Activated CD8-positive, alpha-beta memory T cell treated with anti-CD3 and anti-CD28 coated beads, Interleukin-2, amount 50 U/mL, for 48 hours (primary cell): ENCODE measurements around the gene CATSPER4.

ENCODE experiments used
- DNase-seq: peaks from one replicate; pipeline ENCODE4 v3.0.0-alpha.2; 2020

The CATSPER4 gene

GRCh38 chr1:26190373-26190987, at the start of gene CATSPER4:
CATSPER4 (plus strand) TSS chr1:26190602; CDS start chr1:26190628, 26 bp downstream.
- DNase-seq, result no peak

GRCh38 chr1:26142159-26142558, 48.2 kb upstream of the CATSPER4 start:
- peak; percentile 17 for DNase-seq

- DNase-seq, result peak; percentile 79
Measured at GRCh38 chr1:26145041-26145959, 45.1 kb upstream of the CATSPER4 start.

- no peak for DNase-seq
Measured at GRCh38 chr1:26145960-26146294, 44.5 kb upstream of the CATSPER4 start.

- peak; percentile 10 for DNase-seq
Measured at GRCh38 chr1:26148887-26149286, 41.5 kb upstream of the CATSPER4 start.

GRCh38 chr1:26153966-26154532, 36.4 kb upstream of the CATSPER4 start:
- DNase-seq, result no peak

- no peak for DNase-seq
Measured at GRCh38 chr1:26154750-26155149, 35.7 kb upstream of the CATSPER4 start.

- no peak for DNase-seq
Measured at GRCh38 chr1:26155370-26156284, 34.8 kb upstream of the CATSPER4 start.

- no peak for DNase-seq
Measured at GRCh38 chr1:26156285-26157038, 33.9 kb upstream of the CATSPER4 start.

GRCh38 chr1:26158271-26158907, 32.0 kb upstream of the CATSPER4 start:
- DNase-seq, result no peak

- DNase-seq, result no peak
Measured at GRCh38 chr1:26158908-26159742, 31.3 kb upstream of the CATSPER4 start, which contains the start of gene FAM110D. FAM110D (plus strand) TSS chr1:26159079; CDS start chr1:26161292, 2,213 bp downstream.

- DNase-seq, result no peak
Measured at GRCh38 chr1:26159743-26160039, 30.7 kb upstream of the CATSPER4 start.

- no peak for DNase-seq
Measured at GRCh38 chr1:26160527-26161414, 29.6 kb upstream of the CATSPER4 start.

GRCh38 chr1:26161415-26162219, 28.8 kb upstream of the CATSPER4 start:
- peak; percentile 76 for DNase-seq

- DNase-seq, result no peak
Measured at GRCh38 chr1:26162220-26162709, 28.1 kb upstream of the CATSPER4 start.

GRCh38 chr1:26163684-26164035, 26.7 kb upstream of the CATSPER4 start:
- no peak for DNase-seq

- peak; percentile 82 for DNase-seq
Measured at GRCh38 chr1:26164036-26164860, 26.2 kb upstream of the CATSPER4 start.
